Measurements from ENCODE around the gene AFM. TPM values are rescaled to one million over a fixed set of nuclear protein-coding genes. Genes with fewer than 3 reads are reported as not detected.

AFM gene
- not detected in 2 replicates for total RNA-seq (2014; rRNA removed; shearing (Covaris generic))

- Histone ChIP-seq H3K27me3 (ENCODE audit: control insufficient read depth, insufficient read depth, low read length) (peaks cover 2% of the 10 kb centered on the region; the same call in 1 of the 2 replicates), H3K36me3 (replicated peaks; ENCODE audit: control insufficient read depth, insufficient read depth, low read length) (no peaks in the 10 kb centered on the region), H3K4me3 (ENCODE audit: insufficient read depth, low read depth, low read length) (no peak within 1 kb of the TSS)
- no peak for DNase-seq
These were observed at the start of gene AFM for GRCh38 chr4:73481358-73481757. Gene AFM, plus strand, starts transcription at chr4:73481745. Its CDS starts 31 bp downstream, at chr4:73481776.

- no peak for DNase-seq
These were observed 49.8 kb upstream of the AFM start for GRCh38 chr4:73431813-73432168.

GRCh38 chr4:73432169-73433000 is 49.2 kb upstream of the AFM start:
- Histone ChIP-seq H3K36me3 (replicated peaks; ENCODE audit: control insufficient read depth, insufficient read depth, low read length) (no peaks in the 10 kb centered on the region), H3K4me3 (ENCODE audit: insufficient read depth, low read depth, low read length) (no peak overlapping the region), H3K27me3 (ENCODE audit: control insufficient read depth, insufficient read depth, low read length) (no peaks in the 10 kb centered on the region)
- no peak for DNase-seq

More at GRCh38 chr4:73431813-73432168, 49.8 kb upstream of the AFM start:
- no peak overlapping the region for H3K4me3 ChIP-seq (ENCODE audit: insufficient read depth, low read depth, low read length)
- no peaks in the 10 kb centered on the region for H3K27me3 ChIP-seq (ENCODE audit: control insufficient read depth, insufficient read depth, low read length)
- no peaks in the 10 kb centered on the region for H3K36me3 ChIP-seq (replicated peaks; ENCODE audit: control insufficient read depth, insufficient read depth, low read length)

- Histone ChIP-seq H3K27me3 (ENCODE audit: control insufficient read depth, insufficient read depth, low read length) (no peaks in the 10 kb centered on the region), H3K36me3 (replicated peaks; ENCODE audit: control insufficient read depth, insufficient read depth, low read length) (no peaks in the 10 kb centered on the region), H3K4me3 (ENCODE audit: insufficient read depth, low read depth, low read length) (no peak overlapping the region)
- DNase-seq, result no peak
These were observed 48.4 kb upstream of the AFM start for GRCh38 chr4:73433140-73433539.

GRCh38 chr4:73434311-73434710 is 47.2 kb upstream of the AFM start:
- Histone ChIP-seq H3K27me3 (ENCODE audit: control insufficient read depth, insufficient read depth, low read length) (no peaks in the 10 kb centered on the region), H3K4me3 (ENCODE audit: insufficient read depth, low read depth, low read length) (no peak overlapping the region), H3K36me3 (replicated peaks; ENCODE audit: control insufficient read depth, insufficient read depth, low read length) (no peaks in the 10 kb centered on the region)
- DNase-seq, result peak; percentile 34

- DNase-seq, result no peak
- H3K36me3 ChIP-seq (replicated peaks; ENCODE audit: control insufficient read depth, insufficient read depth, low read length), result no peaks in the 10 kb centered on the region
- H3K4me3 ChIP-seq (ENCODE audit: insufficient read depth, low read depth, low read length), result no peak within 1 kb of the TSS
- no peaks in the 10 kb centered on the region for H3K27me3 ChIP-seq (ENCODE audit: control insufficient read depth, insufficient read depth, low read length)
These were observed 45.6 kb upstream of the AFM start, which contains the start of gene AFP for GRCh38 chr4:73435984-73436383. Gene AFP, plus strand, starts transcription at chr4:73436221. Its CDS starts 42 bp downstream, at chr4:73436263.

GRCh38 chr4:73436674-73437557 is 44.6 kb upstream of the AFM start:
- H3K27me3 ChIP-seq (ENCODE audit: control insufficient read depth, insufficient read depth, low read length), result no peaks in the 10 kb centered on the region
- no peaks in the 10 kb centered on the region for H3K36me3 ChIP-seq (replicated peaks; ENCODE audit: control insufficient read depth, insufficient read depth, low read length)
- no peak overlapping the region for H3K4me3 ChIP-seq (ENCODE audit: insufficient read depth, low read depth, low read length)
- DNase-seq, result no peak

GRCh38 chr4:73437558-73437956 is 44.0 kb upstream of the AFM start:
- Histone ChIP-seq H3K27me3 (ENCODE audit: control insufficient read depth, insufficient read depth, low read length) (no peaks in the 10 kb centered on the region), H3K4me3 (ENCODE audit: insufficient read depth, low read depth, low read length) (no peak overlapping the region), H3K36me3 (replicated peaks; ENCODE audit: control insufficient read depth, insufficient read depth, low read length) (no peaks in the 10 kb centered on the region)
- no peak for DNase-seq

GRCh38 chr4:73438048-73438447 is 43.5 kb upstream of the AFM start:
- no peaks in the 10 kb centered on the region for H3K27me3 ChIP-seq (ENCODE audit: control insufficient read depth, insufficient read depth, low read length)
- H3K4me3 ChIP-seq (ENCODE audit: insufficient read depth, low read depth, low read length), result no peak overlapping the region
- no peaks in the 10 kb centered on the region for H3K36me3 ChIP-seq (replicated peaks; ENCODE audit: control insufficient read depth, insufficient read depth, low read length)
- no peak for DNase-seq

- H3K4me3 ChIP-seq (ENCODE audit: insufficient read depth, low read depth, low read length), result no peak overlapping the region
- no peaks in the 10 kb centered on the region for H3K36me3 ChIP-seq (replicated peaks; ENCODE audit: control insufficient read depth, insufficient read depth, low read length)
- H3K27me3 ChIP-seq (ENCODE audit: control insufficient read depth, insufficient read depth, low read length), result no peaks in the 10 kb centered on the region
- no peak for DNase-seq
These were observed 42.8 kb upstream of the AFM start for GRCh38 chr4:73438582-73439215.

- DNase-seq, result no peak
- Histone ChIP-seq H3K36me3 (replicated peaks; ENCODE audit: control insufficient read depth, insufficient read depth, low read length) (no peaks in the 10 kb centered on the region), H3K27me3 (ENCODE audit: control insufficient read depth, insufficient read depth, low read length) (no peaks in the 10 kb centered on the region), H3K4me3 (ENCODE audit: insufficient read depth, low read depth, low read length) (no peak overlapping the region)
These were observed 42.1 kb upstream of the AFM start for GRCh38 chr4:73439445-73439844.

GRCh38 chr4:73439991-73440390 is 41.6 kb upstream of the AFM start:
- no peak for DNase-seq
- H3K27me3 ChIP-seq (ENCODE audit: control insufficient read depth, insufficient read depth, low read length), result no peaks in the 10 kb centered on the region
- no peaks in the 10 kb centered on the region for H3K36me3 ChIP-seq (replicated peaks; ENCODE audit: control insufficient read depth, insufficient read depth, low read length)
- H3K4me3 ChIP-seq (ENCODE audit: insufficient read depth, low read depth, low read length), result no peak overlapping the region

- H3K4me3 ChIP-seq (ENCODE audit: insufficient read depth, low read depth, low read length), result no peak overlapping the region
- no peak for DNase-seq
These were observed 40.9 kb upstream of the AFM start for GRCh38 chr4:73440653-73441052.

GRCh38 chr4:73442275-73442674 is 39.3 kb upstream of the AFM start:
- no peaks in the 10 kb centered on the region for H3K27me3 ChIP-seq (ENCODE audit: control insufficient read depth, insufficient read depth, low read length)

More at GRCh38 chr4:73440653-73441052, 40.9 kb upstream of the AFM start:
- Histone ChIP-seq H3K36me3 (replicated peaks; ENCODE audit: control insufficient read depth, insufficient read depth, low read length) (no peaks in the 10 kb centered on the region), H3K27me3 (ENCODE audit: control insufficient read depth, insufficient read depth, low read length) (no peaks in the 10 kb centered on the region)

More at GRCh38 chr4:73442275-73442674, 39.3 kb upstream of the AFM start:
- Histone ChIP-seq H3K4me3 (ENCODE audit: insufficient read depth, low read depth, low read length) (no peak overlapping the region), H3K36me3 (replicated peaks; ENCODE audit: control insufficient read depth, insufficient read depth, low read length) (no peaks in the 10 kb centered on the region)
- DNase-seq, result no peak

Measured in H7 (cell line).